Retinal pigment epithelial cell (primary cell): ENCODE measurements around the gene MKNK2.

Source experiments
- DNase-seq: peaks from one replicate; pipeline ENCODE4 v3.0.0-alpha.2; 2010; ENCODE audit warnings: low read depth
- H3K4me3 ChIP-seq: 2 replicates; pipeline ENCODE4 v1.5.1; 2011; ENCODE audit warnings: mild to moderate bottlenecking, low read length, control low read depth, moderate library complexity
- CTCF ChIP-seq: conservative IDR thresholded peaks from 2 replicates; pipeline ENCODE4 v1.5.1; 2011; ENCODE audit warnings: low read depth, low read length, control low read depth, inconsistent platforms

MKNK2 gene

GRCh38 chr19:2044709-2045500 is 6.1 kb downstream of the MKNK2 start:
- DNase-seq = no peak
- no peak for TF ChIP-seq CTCF
- no peak overlapping the region for H3K4me3 ChIP-seq

- DNase-seq = no peak
- TF ChIP-seq CTCF = peak; percentile 8
- H3K4me3 ChIP-seq = no peak overlapping the region
Measured at GRCh38 chr19:2043961-2044708, 6.9 kb downstream of the MKNK2 start.

- no peak for TF ChIP-seq CTCF
- DNase-seq = no peak
- H3K4me3 ChIP-seq = no peak overlapping the region
Measured at GRCh38 chr19:2043251-2043641, 7.8 kb downstream of the MKNK2 start.

DNA sequence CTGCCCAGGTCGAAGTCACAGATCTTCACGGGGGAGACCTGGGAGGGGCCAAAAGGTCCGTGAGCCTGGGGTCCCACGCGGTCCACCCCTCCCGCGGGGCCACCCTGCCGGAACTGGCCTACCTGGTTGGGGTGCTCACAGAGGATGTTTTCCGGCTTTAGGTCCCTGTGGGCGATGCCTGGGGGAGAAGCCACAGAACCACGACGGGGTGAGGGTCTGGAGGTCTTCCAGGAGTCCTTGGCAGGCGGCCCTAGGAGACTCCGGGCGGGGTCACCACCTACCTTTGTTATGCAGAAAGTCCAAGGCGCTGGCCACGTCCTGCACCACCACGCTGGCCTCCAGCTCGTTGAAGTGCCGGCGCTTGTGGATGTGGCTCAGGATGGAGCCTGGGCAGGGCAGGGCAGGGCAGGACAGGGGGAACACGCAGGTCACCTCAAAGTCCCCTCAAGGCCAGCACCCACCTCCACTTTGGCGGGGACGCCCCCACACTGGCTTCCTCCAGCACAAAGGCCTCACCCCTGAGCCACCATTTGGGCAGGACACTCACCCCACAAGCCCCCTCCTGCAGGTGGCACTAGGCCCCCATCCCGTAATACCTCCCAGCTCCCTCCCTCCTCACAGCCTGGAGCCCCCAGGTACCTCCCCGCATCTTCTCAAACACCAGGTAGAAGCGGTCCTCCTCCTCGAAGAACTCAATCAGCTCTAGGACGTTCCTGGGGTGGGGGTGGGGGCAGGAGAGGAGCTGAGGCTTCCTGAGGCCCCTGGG is 8.4 kb downstream of the MKNK2 start:
- no peak for TF ChIP-seq CTCF
- no peak for DNase-seq
- no peak overlapping the region for H3K4me3 ChIP-seq

DNA sequence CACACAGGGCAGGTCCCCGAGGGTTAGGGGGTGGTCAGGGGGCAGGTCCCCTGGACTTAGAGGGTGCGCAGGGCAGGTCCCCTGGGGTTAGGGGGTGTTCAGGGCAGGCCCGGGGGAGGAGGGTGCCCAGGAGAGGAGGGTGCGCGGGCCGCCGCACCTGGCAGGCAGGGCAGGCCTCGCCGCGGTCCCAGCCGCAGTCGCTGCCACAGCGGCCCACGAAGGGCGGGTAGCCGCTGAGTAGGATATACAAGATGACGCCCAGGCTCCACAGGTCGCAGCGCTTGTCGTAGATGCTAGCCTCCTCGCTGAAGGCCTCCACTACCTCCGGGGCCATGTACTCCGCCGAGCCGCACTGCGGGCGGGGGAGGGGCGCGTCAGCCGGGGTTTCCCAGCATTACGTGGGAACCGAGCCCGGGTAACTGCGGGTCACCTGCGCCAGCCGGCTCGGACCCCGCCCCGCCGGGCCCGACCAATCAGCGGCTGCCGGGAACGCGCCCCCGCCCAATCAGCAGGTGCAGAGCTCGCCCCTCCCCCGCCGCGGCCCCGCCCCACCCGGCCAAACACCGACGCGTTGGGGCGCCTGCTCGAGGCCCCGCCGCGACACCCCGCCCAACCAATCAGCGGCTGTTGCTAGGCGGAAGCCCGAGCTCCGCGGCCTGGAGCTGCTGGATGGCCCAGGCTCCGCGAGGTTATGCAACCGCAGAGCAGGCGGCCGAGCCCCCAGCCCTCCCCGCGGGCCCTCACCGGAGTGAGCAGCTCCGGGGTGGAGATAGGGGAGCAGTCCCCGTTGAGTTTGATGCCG is 9.2 kb downstream of the MKNK2 start:
- no peak for TF ChIP-seq CTCF
- peak overlapping the region; percentile 15 for H3K4me3 ChIP-seq
- DNase-seq = peak; percentile 86

- H3K4me3 ChIP-seq = peak overlapping the region; percentile 7
- DNase-seq = no peak
- no peak for TF ChIP-seq CTCF
Measured at GRCh38 chr19:2041433-2041682, 9.7 kb downstream of the MKNK2 start.
